NCI-H510A (cell line): ENCODE data around the gene TANGO2.

Source experiments
- DNase-seq: peaks from one replicate; lab custom pipeline; 2025; lab: John Stamatoyannopoulos, UW

TANGO2 gene

DNA sequence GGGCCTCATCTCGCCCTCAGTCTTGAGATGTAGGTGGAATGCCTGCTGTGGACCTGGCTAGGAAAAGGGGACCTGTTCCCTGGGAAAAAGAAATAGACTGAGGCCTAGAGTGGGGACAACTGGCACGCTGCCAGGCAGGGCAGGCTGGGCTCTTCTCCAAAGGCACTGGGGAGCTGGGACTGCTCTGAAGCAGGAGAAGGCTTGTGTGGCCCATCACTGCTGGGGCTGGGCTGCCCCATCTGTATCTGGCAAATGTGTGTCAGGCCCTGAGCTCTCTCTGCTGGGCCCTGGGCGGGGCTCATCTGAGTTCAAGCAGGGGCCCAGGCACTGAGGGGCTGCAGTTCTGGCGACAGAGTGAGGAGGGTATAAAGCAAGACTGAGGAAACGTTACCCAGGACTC, 37.2 kb upstream of the TANGO2 start:
- DNase-seq = no peak

DNA sequence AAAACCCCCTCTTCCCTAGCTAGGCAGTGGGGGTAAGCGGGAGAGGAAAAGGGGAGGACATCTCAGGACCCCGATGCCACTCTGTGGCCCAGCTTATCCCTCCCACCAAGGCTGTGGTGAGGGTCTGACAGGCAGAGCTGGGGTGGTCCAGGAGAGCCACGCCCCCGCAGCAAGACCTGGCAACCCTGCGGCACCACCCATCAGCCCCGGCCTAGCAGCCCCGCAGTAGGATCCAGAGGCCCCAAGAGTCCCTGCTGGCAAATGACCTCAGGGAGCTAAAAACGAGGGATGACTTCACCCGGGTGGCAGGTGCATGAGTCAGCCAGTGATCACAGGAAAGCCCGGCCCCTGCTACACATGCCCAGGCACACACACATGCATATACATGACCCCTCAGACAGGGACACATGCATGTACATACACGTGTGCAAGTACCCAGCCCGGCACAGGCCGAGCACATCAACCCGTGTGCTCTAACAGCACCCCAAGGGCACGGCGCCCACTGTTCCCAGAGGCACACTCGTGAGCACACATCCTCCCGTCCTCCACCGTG, 36.6 kb upstream of the TANGO2 start:
- no peak for DNase-seq

DNA sequence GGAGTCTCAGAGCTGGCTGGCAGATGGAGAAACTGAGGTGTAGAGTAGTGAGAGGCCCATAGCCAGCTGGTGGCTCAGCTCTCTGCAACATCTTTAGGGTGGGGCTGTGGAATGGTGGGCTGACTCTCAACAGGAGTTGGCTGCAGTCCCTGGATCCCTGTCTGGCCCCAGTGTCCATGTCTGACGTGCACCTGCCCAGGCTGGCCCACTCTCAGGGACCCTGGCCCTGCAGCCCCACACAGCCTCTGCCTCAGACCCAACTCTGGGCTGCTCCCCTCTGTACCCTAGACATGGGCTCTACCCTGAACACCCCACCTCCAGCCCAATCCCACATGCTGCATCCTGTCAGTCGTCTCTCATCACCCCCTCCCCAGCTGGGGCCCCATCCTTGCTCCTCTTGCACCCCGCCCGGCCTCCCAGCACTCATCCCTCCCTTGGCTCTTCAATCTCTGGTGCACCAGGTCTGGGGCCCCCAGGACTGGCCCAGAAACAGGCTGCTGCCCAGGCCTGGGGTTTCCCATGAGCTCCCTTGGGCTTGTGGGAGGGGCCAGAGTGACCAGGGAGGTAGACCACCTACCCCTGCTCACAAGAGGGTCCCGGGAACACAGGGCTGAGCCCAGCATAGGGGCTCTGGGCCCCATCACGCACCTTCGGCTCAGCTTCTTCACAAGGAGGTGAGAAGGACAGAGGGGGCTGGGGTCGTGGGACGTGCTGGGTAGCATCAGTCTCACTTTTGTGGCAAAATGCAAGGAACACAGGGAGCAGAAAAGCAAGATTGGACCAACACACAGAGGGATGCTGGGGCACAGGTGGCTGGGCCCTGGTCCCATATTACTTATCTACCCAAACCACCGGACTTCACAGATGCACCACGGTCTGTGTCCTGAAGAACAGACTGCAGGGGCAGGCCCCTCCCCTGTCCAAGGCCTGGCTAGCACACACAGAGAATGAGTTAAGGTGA, 35.8 kb upstream of the TANGO2 start:
- no peak for DNase-seq

DNA sequence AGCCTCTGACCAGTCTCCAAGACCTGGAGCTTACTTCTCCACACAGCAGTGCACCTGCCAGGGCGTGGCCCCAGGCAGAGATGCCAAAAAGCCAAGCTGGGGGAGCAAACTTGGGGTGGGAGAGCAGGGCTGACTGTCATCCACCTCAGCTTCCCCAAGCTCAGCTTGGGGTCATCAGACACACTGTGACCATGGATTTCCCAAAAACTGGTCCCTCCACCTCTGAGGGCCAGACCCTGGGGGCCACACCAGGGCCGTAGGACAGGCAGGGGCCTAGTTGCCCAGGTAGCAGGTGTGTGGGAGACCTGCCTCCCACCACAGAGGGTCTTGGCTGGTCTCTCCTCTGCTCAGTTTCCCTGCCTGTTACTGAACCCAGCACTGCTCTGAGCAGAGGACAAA, 34.9 kb upstream of the TANGO2 start:
- no peak for DNase-seq

DNA sequence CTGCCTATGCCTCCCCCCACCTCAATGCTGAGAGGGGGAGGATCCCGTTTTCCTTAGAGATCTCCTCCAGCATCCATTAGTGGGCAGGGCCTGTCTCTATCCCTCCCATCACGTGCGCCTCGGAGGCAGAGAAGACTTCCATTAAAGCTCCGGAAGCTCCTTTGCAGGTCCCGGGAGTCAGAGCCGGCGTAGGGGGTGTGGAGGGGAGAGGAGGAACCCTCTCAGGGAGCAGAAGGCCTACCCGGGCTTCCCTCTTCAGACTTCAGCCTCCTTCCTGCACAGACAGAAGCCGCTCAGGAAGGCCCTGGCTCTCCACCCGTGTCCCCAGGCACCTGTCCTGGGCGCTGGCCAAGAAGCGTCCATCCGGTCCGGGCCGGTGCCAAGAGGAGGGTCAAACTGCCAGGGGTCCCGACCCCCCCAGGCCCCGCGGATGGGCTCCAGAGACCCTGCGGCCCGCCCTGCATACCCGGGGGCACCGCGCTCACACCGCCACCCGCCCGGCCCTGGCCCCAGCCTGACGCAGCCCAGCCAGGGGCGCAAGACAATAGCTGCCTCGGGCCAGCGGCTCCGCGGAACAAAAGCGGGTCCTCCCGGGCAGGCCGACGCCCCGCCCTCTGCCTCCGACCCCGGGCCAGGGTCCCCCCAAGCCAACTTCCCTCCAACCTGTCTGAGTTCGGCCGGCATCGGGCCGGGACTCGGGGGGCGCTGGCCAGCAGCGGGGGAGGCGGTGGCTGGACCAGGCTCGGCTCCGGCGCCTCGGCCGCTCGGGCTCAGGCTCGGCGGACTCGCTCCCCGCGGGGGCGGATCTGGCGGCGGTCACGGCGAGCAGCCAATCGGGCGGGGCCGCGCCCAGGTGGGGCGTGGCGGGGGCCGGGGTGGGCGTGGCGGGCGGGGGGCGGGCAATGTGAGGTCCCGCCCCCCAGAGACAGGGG, 34.2 kb upstream of the TANGO2 start:
- DNase-seq = peak; percentile 53

DNA sequence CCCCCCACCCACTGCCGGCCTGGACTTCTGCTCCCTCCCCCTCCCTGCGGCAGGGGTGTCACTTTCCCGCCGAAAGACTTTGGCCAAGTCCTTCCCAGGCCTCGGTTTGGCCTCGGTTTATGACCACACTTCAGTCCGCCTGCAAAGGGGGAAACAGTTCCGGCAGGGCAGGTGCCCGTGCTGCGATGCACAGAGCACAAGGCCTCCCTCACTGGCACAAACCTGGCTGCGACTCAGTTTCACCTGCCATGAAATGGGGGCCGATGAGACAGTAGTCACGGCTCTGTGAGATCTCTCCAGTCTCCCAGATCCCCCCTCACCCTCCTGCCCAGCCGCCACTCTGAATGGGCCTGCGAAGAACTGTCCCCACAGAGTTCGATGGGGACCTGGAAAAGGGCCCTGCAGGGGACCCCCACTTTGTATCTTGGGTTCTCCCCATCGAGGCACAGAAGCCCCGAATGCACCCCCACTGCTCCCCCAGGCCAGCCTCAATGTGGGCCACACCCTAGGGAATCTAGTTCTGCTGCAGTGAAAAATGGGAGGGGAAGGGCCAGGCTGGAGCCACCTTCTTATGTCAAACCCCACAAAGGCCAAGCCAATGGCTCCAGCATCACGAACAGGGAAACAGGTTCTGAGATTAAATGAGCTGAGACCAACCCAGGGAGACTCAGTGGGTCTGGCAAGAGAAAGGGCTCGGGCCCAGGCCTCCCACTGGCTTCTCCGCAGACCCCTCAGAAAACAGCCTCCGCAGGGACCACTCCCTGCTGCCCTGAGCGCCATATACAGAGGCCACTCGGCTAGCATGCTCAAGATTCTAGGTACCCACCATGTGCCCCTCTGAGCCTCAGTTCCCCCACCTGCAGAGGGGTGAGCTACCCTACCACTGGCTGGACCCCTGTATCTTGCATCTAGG, 33.3 kb upstream of the TANGO2 start:
- no peak for DNase-seq

DNA sequence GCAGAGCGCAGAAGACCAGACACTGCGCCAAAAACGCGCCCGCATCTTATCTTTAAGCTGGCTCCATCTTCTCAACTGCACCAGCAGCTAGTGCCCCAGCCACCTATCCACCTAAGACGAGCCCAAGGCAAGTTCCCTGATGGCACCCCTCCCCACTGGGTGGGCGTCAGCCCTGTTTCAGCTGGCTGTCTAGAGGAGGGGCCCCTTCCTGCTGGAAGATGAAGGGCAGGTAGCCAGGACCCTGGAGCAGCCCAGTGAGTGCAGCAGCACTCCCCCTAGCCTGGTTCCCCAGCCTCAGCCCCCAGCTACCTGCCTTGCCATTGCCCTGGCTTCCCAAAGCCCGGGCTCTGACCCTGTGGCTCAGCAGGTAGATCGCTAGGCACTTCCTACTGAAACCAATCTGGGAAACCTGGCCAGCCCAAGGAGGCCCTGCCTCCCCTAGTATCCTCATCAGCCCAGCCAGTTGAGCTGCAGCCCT, 32.5 kb upstream of the TANGO2 start:
- DNase-seq = no peak

DNA sequence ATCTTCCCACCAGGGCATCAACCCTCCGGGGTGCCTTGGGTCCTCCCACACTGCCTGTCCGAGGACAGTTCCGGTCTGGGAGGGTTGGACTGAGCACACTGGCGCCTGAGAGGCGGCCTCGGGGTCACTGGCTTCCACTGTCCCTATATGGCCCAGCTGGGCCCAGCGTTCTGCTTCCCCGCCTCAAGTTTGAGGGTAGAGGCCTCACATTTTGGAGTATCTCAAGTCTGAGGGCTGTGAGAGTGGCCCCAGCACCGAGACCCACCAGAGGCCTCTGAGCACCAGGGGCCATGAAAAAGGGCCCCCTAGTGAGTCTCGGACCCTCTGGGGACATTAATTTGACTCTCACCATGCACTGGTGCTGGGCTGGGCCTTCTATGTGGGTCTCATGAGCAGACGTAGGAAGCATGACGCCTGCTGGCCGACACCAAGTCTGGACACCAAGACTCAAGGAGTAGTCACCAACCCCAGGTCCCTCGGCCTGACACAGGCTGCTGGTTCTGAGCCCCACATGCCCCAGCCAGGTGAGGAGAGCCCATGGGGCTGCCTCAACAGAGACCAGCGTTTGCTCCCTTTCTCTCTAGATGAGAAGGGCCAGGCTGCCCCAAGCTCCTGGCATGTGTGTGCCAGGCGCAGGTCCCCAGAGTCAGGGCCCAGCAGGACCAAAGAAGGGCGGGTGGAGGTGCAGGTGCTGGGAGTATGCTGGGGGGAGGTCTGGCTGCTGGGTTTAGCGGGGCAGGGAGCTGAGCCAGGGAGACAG, 31.8 kb upstream of the TANGO2 start:
- DNase-seq = no peak

DNA sequence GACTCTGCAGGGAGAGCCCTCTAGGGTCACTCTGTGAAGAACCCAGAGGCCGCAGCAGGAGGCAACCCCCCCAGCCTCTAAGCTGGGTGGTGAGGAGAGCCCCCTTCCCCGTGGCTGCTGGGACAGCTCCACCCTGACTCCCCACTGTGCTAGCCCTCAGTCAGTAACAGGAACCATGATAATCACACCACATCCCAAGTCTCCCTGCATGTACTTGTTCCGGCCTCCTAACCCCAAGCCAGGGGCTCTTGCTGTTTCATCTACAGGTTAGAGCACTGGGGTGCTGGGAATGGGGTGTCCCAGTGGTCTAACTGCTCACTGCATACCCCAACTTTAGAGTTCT, 31.2 kb upstream of the TANGO2 start:
- DNase-seq = no peak

DNA sequence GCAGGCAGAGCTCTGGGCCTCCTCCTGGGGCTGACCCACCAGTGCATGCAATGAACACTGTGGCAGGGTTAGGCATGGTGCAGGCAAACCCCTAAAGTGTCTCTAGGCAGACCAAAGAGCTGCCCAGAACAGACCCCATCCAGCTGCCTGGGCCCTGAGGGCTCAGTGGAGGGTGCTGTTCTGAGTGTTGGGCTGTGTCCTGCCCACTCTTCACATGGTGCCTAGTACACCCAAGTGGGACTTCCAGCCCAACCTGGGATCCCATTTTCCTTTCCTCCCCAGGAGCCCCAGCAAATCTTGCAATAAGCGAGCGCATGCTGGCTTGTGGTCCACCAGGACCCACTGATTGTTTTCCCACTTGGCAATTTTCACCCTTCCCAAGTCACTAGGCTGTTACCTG, 30.7 kb upstream of the TANGO2 start:
- no peak for DNase-seq

DNA sequence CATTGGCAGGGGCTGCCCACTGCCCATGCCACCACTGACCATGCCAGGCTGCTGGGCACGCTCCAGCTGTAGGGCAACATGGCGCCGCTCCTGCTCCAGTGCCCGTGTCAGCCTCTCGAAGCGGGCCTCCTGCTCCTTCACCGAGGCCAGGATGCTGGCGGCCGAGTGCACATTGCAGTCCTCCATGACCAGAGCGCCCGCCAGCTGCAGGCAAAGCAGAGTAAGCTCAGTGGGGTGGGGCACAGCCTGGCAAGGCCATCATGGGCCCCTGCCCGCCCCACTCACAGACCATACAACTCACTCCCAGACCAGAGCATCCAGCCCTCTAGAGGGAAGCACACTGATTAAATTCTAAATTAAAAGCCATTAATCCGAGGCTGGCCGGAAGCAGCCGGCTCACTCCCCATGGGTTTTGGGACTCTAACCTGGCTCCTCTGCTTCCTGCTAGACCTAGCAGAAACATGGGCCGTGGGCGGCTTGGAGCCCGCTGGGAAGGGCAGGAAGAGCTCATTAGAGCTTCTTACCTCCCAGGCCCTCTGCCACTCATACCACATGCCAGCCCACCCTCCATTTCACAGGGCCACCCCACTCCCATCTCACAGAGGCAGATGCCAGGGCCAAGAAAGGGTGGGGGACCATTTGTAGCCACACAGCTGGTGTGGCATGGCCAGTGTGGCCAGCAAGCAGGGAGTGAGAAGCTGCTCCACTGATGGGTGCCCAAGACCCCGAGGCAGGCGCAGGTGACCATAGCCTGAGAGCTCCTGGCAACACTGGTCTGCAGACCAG, 30.1 kb upstream of the TANGO2 start:
- DNase-seq = no peak

DNA sequence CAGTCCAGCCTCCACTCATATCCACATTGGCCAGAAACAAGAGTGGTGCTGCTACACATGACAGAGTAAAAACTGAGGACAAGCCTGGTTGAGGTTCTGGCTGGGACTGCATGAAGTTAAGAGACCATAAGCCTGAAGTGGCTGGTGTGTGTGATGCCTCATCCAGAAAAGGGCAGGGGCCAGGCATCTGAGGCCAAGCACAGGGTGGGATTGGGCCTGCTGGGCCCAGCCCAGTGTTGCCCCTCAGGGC, 29.6 kb upstream of the TANGO2 start:
- DNase-seq = no peak

DNA sequence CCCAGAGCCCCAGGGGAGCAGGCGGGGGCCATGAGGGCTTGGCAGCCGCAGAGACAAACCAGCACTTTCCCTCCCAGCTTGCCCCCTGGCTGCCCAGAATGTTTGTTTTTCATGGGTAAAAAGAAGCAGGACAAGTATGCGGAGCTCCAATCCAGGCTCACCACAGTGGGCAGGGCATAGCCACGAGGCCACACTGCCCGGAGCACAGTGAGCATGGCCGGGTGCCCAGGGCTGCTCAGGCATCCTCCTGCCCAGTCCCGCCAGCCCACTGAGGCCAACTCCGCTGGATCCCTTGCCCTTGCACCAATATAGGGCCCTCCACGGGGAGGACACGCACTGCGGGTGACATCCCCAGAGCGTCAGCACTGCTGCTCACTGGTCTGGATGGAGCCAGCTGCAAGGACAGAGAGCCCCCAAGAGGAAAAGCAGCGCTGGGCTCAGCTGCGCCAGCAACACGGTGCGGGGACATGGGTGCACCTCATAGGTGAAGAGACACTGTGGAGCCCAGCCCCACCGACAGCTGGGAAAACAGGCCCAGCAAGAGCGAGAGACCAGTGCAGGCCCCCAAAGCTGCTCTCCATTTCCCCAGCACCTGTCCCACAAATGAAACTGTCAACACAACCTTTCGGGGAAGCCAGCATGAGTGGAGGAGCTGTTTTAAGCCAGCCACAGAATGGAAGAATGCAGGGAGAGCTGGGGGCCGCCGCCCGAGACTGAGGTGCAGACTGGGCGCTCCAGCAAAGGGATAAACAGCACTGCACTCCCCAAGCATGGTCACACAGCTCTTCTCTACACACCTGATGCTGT, 29.1 kb upstream of the TANGO2 start:
- no peak for DNase-seq

DNA sequence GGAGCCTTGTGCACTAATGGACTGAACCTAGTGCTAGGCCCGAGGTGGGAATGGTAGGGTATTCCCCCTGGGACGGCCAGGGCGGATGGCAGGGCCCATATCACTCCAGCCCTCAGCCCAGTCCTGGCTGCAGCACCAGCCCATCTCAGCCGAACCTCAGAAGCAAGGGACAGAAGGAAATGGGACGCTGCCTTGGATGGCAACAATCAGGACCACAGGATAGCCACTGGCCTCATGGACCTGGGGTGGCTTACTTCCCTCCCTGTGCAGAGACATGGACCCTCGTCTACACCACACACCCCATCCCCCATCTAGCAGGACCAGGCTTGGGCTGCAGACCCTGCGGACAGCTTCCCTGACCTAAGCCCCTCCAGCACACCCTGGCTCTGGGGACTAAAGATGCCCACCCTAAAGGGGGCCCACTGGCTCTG, 28.4 kb upstream of the TANGO2 start:
- no peak for DNase-seq

DNA sequence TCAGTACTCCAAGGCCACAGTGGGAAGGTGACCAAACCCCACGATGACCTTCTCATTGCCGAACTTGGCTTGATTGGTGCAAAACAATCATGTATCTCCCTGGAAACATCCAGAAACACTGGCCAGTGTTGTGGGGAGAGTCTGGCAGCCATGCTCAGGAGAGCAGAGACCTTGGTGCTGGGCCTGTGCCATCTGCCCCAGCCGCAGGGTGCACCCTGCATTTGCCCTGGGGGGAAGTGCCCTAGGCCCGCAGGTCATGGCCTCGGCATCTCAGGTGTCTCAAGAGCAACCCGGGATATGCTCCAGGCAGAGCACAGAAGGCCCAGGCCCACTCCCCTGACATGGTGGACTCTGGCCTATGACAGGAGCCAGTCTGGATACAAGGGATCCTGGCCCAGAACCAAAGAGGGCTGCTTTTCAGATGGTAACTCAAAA, 28.0 kb upstream of the TANGO2 start:
- no peak for DNase-seq

DNA sequence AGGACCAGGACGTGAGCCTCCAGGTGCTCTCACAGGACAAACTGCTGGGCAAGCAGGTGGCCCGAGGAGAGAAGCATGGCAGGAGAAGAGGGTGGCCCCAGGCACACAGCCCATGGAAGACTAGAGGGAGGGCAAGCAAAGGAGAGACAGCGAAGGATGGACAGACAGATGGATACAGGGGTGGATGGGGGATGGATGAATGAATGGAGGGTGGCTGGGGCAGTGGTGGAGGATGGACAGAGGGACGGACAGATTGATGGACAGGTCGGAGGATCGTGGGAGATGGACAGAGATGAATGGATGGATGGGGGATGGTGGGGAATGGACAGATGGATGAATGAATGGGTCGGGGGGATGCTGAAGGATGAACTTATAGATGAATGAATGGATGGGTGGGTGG, 27.0 kb upstream of the TANGO2 start:
- no peak for DNase-seq

DNA sequence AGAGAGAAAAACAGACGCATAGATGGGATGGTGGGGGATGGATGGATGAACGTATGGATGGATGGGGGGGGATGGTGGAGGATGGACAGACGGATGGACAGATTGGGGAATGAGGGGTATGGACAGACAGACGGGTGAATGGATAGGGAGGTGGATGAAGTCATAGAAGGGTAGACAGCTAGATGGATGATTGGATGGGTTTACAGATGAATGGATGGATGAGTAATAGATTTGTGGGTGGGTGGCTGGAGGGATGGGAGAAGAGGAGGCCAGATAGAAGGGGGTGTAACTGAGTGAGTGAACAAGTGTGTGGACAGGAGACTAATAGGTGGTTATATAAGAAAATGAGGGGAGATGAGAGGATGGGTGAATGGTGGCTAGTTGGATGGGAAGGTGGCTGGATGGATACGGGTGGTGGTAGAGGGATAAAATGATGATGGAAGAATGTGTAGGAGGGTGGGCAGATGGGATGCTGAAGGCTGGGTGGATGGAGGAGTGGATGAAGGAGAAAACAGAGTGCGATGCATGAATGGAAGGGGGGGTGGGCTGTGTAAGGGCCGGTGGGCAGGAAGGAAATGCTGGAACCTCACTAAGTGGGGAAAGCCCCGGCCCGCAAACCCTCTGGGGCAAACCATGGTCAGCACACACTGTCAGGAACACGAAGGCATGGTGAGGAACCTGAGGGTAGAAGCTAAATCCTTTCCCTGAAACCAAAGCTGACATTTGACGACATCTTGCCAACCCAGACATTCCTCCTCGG, 25.9 kb upstream of the TANGO2 start:
- DNase-seq = no peak

DNA sequence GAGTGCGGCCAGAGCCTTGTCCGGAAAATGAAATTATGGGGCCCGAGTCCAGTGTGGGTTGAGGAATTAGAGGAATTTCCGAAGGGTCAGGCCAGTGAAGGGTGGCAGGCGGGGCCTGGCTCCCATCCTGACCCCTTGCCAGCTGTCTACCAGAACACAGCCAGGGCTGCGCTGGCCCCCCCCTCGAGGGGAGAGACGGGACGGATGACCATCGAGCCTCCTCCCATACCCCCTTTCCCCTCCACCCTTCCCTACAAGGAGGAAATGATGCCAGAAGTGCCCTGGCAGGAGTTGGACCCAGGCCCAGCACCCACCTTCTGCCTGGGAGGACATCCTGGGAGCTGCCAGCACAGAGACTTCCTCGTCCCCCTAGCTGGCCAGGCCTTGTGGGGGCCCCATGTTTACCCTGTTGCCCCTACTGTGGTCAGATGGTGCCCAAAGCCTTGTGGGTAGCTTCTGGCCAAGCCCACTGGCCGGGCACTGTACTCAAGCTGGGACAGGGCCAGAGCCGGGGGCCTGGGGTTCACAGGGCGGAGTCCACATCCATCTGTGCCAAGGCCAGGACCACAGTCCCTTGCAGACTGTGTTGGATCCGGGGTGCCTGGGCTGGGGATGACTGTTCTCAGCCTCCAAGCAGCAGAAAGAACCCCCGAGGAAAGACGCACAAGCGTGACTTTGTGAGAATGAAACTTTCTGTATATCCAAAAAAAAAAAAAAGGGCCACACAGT, 25.1 kb upstream of the TANGO2 start:
- no peak for DNase-seq
